Heart left ventricle (tissue), 13 donors: Measurements from ENCODE around the gene ERH.

ENCODE experiments used
- CTCF ChIP-seq, 12 donors: fragments of 200-600 bp; sonication (generic) in 4 of 12; IDR thresholded peaks; one replicate each; pipeline versions ENCODE4 v1.5.0 to v1.8.0; 2018 to 2022; ENCODE audit warnings: antibody characterized with exemption in 12 of 12, mild to moderate bottlenecking in 5 of 12
- POLR2A ChIP-seq, 2 donors: fragments of 450-650 bp; IDR thresholded peaks; one replicate each; pipeline ENCODE4 v1.6.1; 2017; ENCODE audit warnings: antibody characterized with exemption in 2 of 2, mild to moderate bottlenecking in 2 of 2, moderate library complexity in 2 of 2
- donor health status: ischemic (EF 13 %, LVEDD 7.1; RV severe dilation, severe dysfunction).
- donor health status: DM: no; HTN: yes; CAD: no.
- donor health status: DM: no; HTN: no; CAD: no.
- donor health status: ischemic (EF 25% LVEDD 6.9; RV normal size, moderate dysfunction).
- donor health status: ischemic (EF 25% LVEDD 5.7; RV mildly dilated, moderate dysfunction).
- donor health status: ischemic (EF 35%, LVEDD 5.7; RV mildly dilated, moderate dysfunction).
- donor health status: nonischemic (EF 11% LVEDD 7.7; RV severe dilation, severe dysfunction).
- donor health status: DM: yes; HTN: yes; CAD: no.
- donor health status: PGD.
- donor health status: ischemic (EF 29% LVEDD 5.4; RV normal size, mild dysfunction).
- donor health status: nonischemic (EF 23%, LVEDD 6.1; RV moderate dilation, normal function).

DNA sequence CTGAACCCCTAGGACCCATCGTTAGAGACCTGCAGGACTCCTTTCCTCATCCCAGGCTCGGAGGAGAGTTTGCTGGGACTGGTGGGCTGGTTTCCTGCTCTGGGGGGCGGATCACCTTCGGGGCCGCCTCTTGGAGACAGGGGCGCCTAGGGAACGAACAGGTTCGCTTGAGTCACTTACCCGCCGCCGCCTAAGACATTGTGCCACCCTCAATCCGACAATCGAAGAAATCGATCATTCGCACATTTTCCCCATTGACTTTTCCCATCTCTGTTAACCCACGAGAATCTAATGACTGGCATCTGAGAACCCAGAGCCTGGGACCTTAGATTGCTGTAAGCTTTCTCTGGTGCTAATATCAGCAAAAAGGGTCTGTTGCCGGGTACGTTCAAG, 715 bp upstream of the ERH start:
- peak in 1 of 12 donors; percentile 1 for TF ChIP-seq CTCF (IDR thresholded peaks at IDR 0.05)
- TF ChIP-seq POLR2A (IDR thresholded peaks at IDR 0.05): no peak
